IPS-18a (cell line): ENCODE data around the gene FZD2.

Experiments used
- H3K27ac ChIP-seq: one replicate; pipeline ENCODE4 v1.5.1; 2013; ENCODE audit warnings: low read length
- H3K27me3 ChIP-seq: one replicate; pipeline ENCODE4 v1.6.1; 2013; ENCODE audit warnings: mild to moderate bottlenecking, low read length; ENCODE audit not compliant: control insufficient read depth, insufficient read depth
- H3K36me3 ChIP-seq: one replicate; pipeline ENCODE4 v1.6.1; 2013; ENCODE audit warnings: low read depth, low read length; ENCODE audit not compliant: control insufficient read depth
- H3K4me1 ChIP-seq: one replicate; pipeline ENCODE4 v1.6.1; 2013; ENCODE audit warnings: low read depth, low read length; ENCODE audit not compliant: control insufficient read depth
- H3K4me3 ChIP-seq: one replicate; pipeline ENCODE4 v1.5.1; 2013; ENCODE audit warnings: low read length
- H3K9ac ChIP-seq: one replicate; pipeline ENCODE4 v1.6.1; 2013; ENCODE audit warnings: mild to moderate bottlenecking, low read length, moderate library complexity
- H3K9me3 ChIP-seq: one replicate; pipeline ENCODE4 v1.6.1; 2013; ENCODE audit warnings: low read depth, low read length; ENCODE audit not compliant: control insufficient read depth

The FZD2 gene

GRCh38 chr17:44602390-44602789, 45.1 kb downstream of the FZD2 start:
- Histone ChIP-seq H3K4me3 (no peak overlapping the region), H3K27ac (no peak overlapping the region), H3K9me3 (no peaks in the 10 kb centered on the region), H3K4me1 (peaks cover 10% of the 10 kb centered on the region), H3K9ac (no peak overlapping the region), H3K27me3 (no peaks in the 10 kb centered on the region), H3K36me3 (no peaks in the 10 kb centered on the region)

GRCh38 chr17:44602970-44603369, 45.7 kb downstream of the FZD2 start:
- no peaks in the 10 kb centered on the region for H3K27me3 ChIP-seq
- H3K9ac ChIP-seq, result no peak overlapping the region
- no peak overlapping the region for H3K4me3 ChIP-seq
- no peaks in the 10 kb centered on the region for H3K36me3 ChIP-seq
- no peak overlapping the region for H3K27ac ChIP-seq
- H3K9me3 ChIP-seq, result no peaks in the 10 kb centered on the region
- peaks cover 12% of the 10 kb centered on the region for H3K4me1 ChIP-seq

- Histone ChIP-seq H3K27ac (no peak overlapping the region), H3K4me3 (no peak overlapping the region), H3K9ac (no peak overlapping the region), H3K4me1 (peaks cover 19% of the 10 kb centered on the region), H3K9me3 (no peaks in the 10 kb centered on the region), H3K36me3 (no peaks in the 10 kb centered on the region), H3K27me3 (no peaks in the 10 kb centered on the region)
Observed at GRCh38 chr17:44604116-44604761, 47.0 kb downstream of the FZD2 start.

GRCh38 chr17:44604768-44605485, 47.6 kb downstream of the FZD2 start:
- no peaks in the 10 kb centered on the region for H3K9me3 ChIP-seq
- H3K27me3 ChIP-seq, result no peaks in the 10 kb centered on the region
- no peak overlapping the region for H3K4me3 ChIP-seq
- no peaks in the 10 kb centered on the region for H3K36me3 ChIP-seq
- H3K4me1 ChIP-seq, result peaks cover 13% of the 10 kb centered on the region
- no peak overlapping the region for H3K27ac ChIP-seq
- H3K9ac ChIP-seq, result no peak overlapping the region

GRCh38 chr17:44606658-44607057, 49.4 kb downstream of the FZD2 start:
- H3K4me1 ChIP-seq, result peaks cover 12% of the 10 kb centered on the region
- no peaks in the 10 kb centered on the region for H3K9me3 ChIP-seq
- H3K36me3 ChIP-seq, result no peaks in the 10 kb centered on the region
- no peaks in the 10 kb centered on the region for H3K27me3 ChIP-seq
- H3K9ac ChIP-seq, result no peak overlapping the region
- H3K4me3 ChIP-seq, result no peak overlapping the region
- H3K27ac ChIP-seq, result no peak overlapping the region

- Histone ChIP-seq H3K4me1 (peaks cover 12% of the 10 kb centered on the region), H3K4me3 (no peak overlapping the region), H3K27me3 (no peaks in the 10 kb centered on the region), H3K9me3 (no peaks in the 10 kb centered on the region), H3K9ac (no peak overlapping the region), H3K36me3 (no peaks in the 10 kb centered on the region), H3K27ac (no peak overlapping the region)
Observed at GRCh38 chr17:44607836-44608690, 50.8 kb downstream of the FZD2 start.

- Histone ChIP-seq H3K4me3 (no peak overlapping the region), H3K36me3 (no peaks in the 10 kb centered on the region), H3K27me3 (no peaks in the 10 kb centered on the region), H3K4me1 (peaks cover 12% of the 10 kb centered on the region), H3K9me3 (no peaks in the 10 kb centered on the region), H3K27ac (no peak overlapping the region), H3K9ac (no peak overlapping the region)
Observed at GRCh38 chr17:44608727-44609435, 51.6 kb downstream of the FZD2 start.

GRCh38 chr17:44610331-44610730, 53.0 kb downstream of the FZD2 start:
- Histone ChIP-seq H3K27ac (no peak overlapping the region), H3K36me3 (no peaks in the 10 kb centered on the region), H3K4me3 (no peak overlapping the region), H3K27me3 (no peaks in the 10 kb centered on the region), H3K4me1 (peaks cover 12% of the 10 kb centered on the region), H3K9ac (no peak overlapping the region), H3K9me3 (no peaks in the 10 kb centered on the region)
